ENCODE results near the gene PKP1. TPM values are rescaled to one million over a fixed set of nuclear protein-coding genes. Genes with fewer than 3 reads are reported as not detected.

The PKP1 gene
- total and polyA plus RNA-seq, 2 donors (not counting 3 experiments of a cell fraction or from before 2014, with no cell fraction given): 0.01 TPM; not detected in 1

GRCh38 chr1:201345081-201345355, 61.7 kb downstream of the PKP1 start:
- no peaks in the 10 kb centered on the region for H3K36me3 ChIP-seq (ENCODE audit: control insufficient read depth in 2 of 2, extremely low read depth in 1 of 2, insufficient read depth in 2 of 2, low read length in 2 of 2)
- no peaks in the 10 kb centered on the region for H3K79me2 ChIP-seq (ENCODE audit: control insufficient read depth, insufficient read depth, low read length)
- DNase-seq (ENCODE audit: low read depth, low spot score) (no peak), FAIRE-seq (no peak)
- H4K20me1 ChIP-seq (replicated peaks; ENCODE audit: control insufficient read depth, extremely low read depth, insufficient read depth, low read length): no peaks in the 10 kb centered on the region
- no peak overlapping the region for H3K4me3 ChIP-seq (replicated peaks in 1 of 3; ENCODE audit: insufficient read depth in 1 of 3, low read depth in 1 of 3, low read length in 3 of 3)
- intact Hi-C loops (cut with micrococcal nuclease): no loop called here
- no peaks in the 10 kb centered on the region for H3K9me1 ChIP-seq (replicated peaks; ENCODE audit: control insufficient read depth, extremely low read depth, insufficient read depth, low read length)
- H3K4me1 ChIP-seq (ENCODE audit: control insufficient read depth, extremely low read depth, insufficient read depth, low read length): no peaks in the 10 kb centered on the region
- H3K9me3 ChIP-seq (replicated peaks; ENCODE audit: control insufficient read depth, insufficient read depth, low read length): no peaks in the 10 kb centered on the region
- POLR2A ChIA-PET: no interaction called here
- no peak overlapping the region for H3K9ac ChIP-seq (replicated peaks; ENCODE audit: extremely low read depth, insufficient read depth, low read length)
- BruUV-seq (replicated peaks): no TSS peak
- dilution Hi-C loops (cut with MboI; ENCODE audit: extremely low pct_ligation_motif_present, low sequenced_read_pairs): no loop called here
- H2AFZ ChIP-seq (ENCODE audit: low read depth, low read length): no peak overlapping the region
- CTCF ChIA-PET: interaction anchor here (0.8 to 2.6 kb wide), 7 partner anchors 11 to 90 kb away, joined by 3 to 12 read pairs (median 5); no protein-coding TSS in a partner anchor
- peaks cover 6 to 16% of the 10 kb centered on the region in 2 experiments for H3K27me3 ChIP-seq (ENCODE audit: control insufficient read depth in 2 of 2, insufficient read depth in 2 of 2, low read length in 2 of 2)
- no peak for TF ChIP-seq POLR2AphosphoS5 (IDR thresholded peaks at IDR 0.05; ENCODE audit: insufficient read depth, low read depth, low read length)
- no peak for TF ChIP-seq EZH2 (IDR thresholded peaks at IDR 0.05; ENCODE audit: borderline replicate concordance, low read depth, low read length, severe bottlenecking)
- TF ChIP-seq FOS (IDR thresholded peaks at IDR 0.05; ENCODE audit: borderline replicate concordance, insufficient read depth, low read length): no peak
- TF ChIP-seq POLR2A (IDR thresholded peaks at IDR 0.05; ENCODE audit: low read depth, low read length): no peak
- TF ChIP-seq JUN (IDR thresholded peaks at IDR 0.05; ENCODE audit: borderline replicate concordance, insufficient read depth, insufficient read length, low read depth): no peak
- no peak for TF ChIP-seq GATA2 (IDR thresholded peaks at IDR 0.05; ENCODE audit: insufficient read depth, insufficient read length, low read depth, low read length)
- no peak for TF ChIP-seq MYC (IDR thresholded peaks at IDR 0.05; ENCODE audit: low read depth, low read length)
- no peak for TF ChIP-seq CTCF (IDR thresholded peaks at IDR 0.05; ENCODE audit: extremely low read depth in 1 of 2, insufficient read depth in 1 of 2, low read depth in 1 of 2, low read length in 2 of 2)
- no peak for TF ChIP-seq MAX (IDR thresholded peaks at IDR 0.05; ENCODE audit: insufficient read depth, insufficient read length)
- no peak overlapping the region for H3K27ac ChIP-seq (ENCODE audit: insufficient read depth, low read depth, low read length)
- H3K4me2 ChIP-seq (ENCODE audit: insufficient read depth, low read length): no peak overlapping the region
